Breast epithelium (tissue), 4 donors: ENCODE data around the gene SLC2A3. TPM values are rescaled to one million over a fixed set of nuclear protein-coding genes. Genes with fewer than 3 reads are reported as not detected.
"Not testable (repeated sequence)": the region's sequence is repeated elsewhere in the genome, so short reads cannot be mapped to it uniquely, and the experiment has no call there.

Source experiments
- DNase-seq, 2 donors: peaks; one replicate each; pipeline ENCODE4 v3.0.0-alpha.2; 2019; ENCODE audit warnings: low spot score in 2 of 2
- H3K27ac ChIP-seq, 2 donors: fragments of 200-600 bp; sonication (generic) in 1 of 2; one replicate each; pipeline ENCODE4 v1.5.1; 2016 to 2019; ENCODE audit warnings: mild to moderate bottlenecking in 1 of 2
- H3K27me3 ChIP-seq, 2 donors: fragments of 200-600 bp; sonication (generic) in 1 of 2; one replicate each; pipeline versions ENCODE4 v1.5.1 to v1.6.0; 2017 to 2019; ENCODE audit warnings: control low read depth in 1 of 2, mild to moderate bottlenecking in 1 of 2
- H3K36me3 ChIP-seq: fragments of 200-600 bp; one replicate; pipeline ENCODE4 v1.5.1; 2019
- H3K4me1 ChIP-seq, 2 donors: fragments of 200-600 bp; sonication (generic); one replicate each; pipeline ENCODE4 v1.5.1; 2016 to 2019; ENCODE audit warnings: control low read depth in 1 of 2
- H3K4me3 ChIP-seq, 3 donors: fragments of 200-600 bp; sonication (generic); 1 replicate in 2 of 3; 2 replicates in 1 of 3; pipeline ENCODE4 v1.5.1; 2016 to 2019; ENCODE audit warnings: mild to moderate bottlenecking in 3 of 3, moderate library complexity in 2 of 3
- H3K9me3 ChIP-seq, 2 donors: fragments of 200-600 bp; sonication (generic) in 1 of 2; one replicate each; pipeline ENCODE4 v1.5.1; 2016 to 2019; ENCODE audit warnings: control low read depth in 1 of 2
- POLR2A ChIP-seq: fragments of 450-650 bp; IDR thresholded peaks from one replicate; pipeline ENCODE4 v1.6.1; 2016; ENCODE audit warnings: antibody characterized with exemption, mild to moderate bottlenecking, moderate library complexity
- POLR2AphosphoS5 ChIP-seq, 3 donors: sonication (generic); formaldehyde crosslinking; IDR thresholded peaks; one replicate each; pipeline ENCODE4 v1.6.1; 2017; ENCODE audit warnings: antibody characterized with exemption in 3 of 3
- intact Hi-C: fragments of 100-400 bp; cut with DNase I; formaldehyde crosslinking; loops from one replicate; pipeline ENCODE4 v1.15.1; 2023; ENCODE audit warnings: low total_unique reads
- total RNA-seq, 3 donors: library from RNA; depleted of rRNA; stranded (reverse); fragments of >200 nt; gene quantifications; one replicate each; pipeline ENCODE4 v1.1.0, GENCODE V29; 2016
- TF ChIP-seq, protein P1 (sequence below), 3 donors: fragments of 450-650 bp; IDR thresholded peaks; one replicate each; pipeline ENCODE4 v1.5.1; 2016 to 2017; ENCODE audit warnings: antibody characterized with exemption in 3 of 3, mild to moderate bottlenecking in 3 of 3, moderate library complexity in 3 of 3

Gene SLC2A3
- 10 to 100 TPM; 28.2 to 47.9 (median 45.8) TPM for total RNA-seq

DNA sequence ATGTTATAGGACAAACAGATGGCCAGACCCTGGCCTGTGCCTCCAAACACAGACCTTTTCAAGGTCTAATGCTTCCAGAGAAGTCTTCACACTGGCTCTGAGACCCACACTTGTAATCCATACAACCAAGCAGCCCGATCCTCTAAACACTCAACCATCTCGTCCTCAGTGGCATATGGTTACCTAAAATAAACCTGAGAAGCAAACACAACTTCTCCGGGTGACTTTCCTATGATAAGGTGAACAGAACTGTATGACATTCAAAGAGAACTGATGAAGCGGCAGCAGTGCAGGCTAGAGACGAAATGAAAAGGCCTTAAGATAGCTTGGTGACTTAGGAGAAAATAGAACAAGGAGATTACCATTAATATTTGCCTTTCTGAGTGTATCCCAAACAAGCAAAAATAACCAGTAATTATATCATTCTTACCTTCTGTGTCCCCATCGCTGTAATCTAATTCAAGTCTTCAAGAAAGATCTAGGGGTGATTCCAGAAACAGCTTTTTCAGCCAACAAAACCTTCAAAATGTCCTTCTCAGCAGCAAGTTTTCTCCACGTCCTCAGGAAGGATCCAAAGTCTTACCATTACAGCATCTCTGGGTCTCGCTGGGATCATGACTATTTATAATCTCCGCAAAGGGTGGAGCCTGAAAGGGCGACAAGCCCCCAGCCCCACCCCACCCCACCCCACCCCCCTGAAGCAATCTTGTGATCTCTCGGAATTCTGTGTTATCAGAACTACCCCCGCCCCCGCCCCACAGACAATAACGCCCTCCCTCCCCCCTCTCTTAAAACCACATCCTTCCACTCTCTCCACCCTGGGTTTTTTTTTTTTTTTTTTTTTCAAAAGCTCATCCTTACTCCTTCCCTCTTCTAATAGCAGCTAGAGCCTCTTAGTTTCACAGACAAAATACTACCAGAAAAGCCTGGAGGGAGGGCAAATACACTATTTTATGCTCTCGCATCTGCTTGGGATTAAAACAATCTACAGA lies at the start of gene SLC2A3:
SLC2A3 (minus strand) TSS at position 598 of the 992 bp plus-strand sequence; CDS start at position 445, 153 bp downstream.
- DNase-seq, result peak in 1 of 2 donors; percentile 23
- peak within 1 kb of the TSS; percentile 69 to 88 for H3K27ac ChIP-seq
- no peaks in the 10 kb centered on the region for H3K4me1 ChIP-seq
- TF ChIP-seq POLR2AphosphoS5 (IDR thresholded peaks at IDR 0.05) (peak; percentile 27 to 93 (median 88)), POLR2A (peak; percentile 83)
- TF ChIP-seq, protein P1, sequence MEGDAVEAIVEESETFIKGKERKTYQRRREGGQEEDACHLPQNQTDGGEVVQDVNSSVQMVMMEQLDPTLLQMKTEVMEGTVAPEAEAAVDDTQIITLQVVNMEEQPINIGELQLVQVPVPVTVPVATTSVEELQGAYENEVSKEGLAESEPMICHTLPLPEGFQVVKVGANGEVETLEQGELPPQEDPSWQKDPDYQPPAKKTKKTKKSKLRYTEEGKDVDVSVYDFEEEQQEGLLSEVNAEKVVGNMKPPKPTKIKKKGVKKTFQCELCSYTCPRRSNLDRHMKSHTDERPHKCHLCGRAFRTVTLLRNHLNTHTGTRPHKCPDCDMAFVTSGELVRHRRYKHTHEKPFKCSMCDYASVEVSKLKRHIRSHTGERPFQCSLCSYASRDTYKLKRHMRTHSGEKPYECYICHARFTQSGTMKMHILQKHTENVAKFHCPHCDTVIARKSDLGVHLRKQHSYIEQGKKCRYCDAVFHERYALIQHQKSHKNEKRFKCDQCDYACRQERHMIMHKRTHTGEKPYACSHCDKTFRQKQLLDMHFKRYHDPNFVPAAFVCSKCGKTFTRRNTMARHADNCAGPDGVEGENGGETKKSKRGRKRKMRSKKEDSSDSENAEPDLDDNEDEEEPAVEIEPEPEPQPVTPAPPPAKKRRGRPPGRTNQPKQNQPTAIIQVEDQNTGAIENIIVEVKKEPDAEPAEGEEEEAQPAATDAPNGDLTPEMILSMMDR (IDR thresholded peaks at IDR 0.05), result no peak
- intact Hi-C loops, result loop anchor here (10.0 kb wide), 1 partner anchor 59 kb away; no protein-coding TSS in a partner anchor
- H3K4me3 ChIP-seq, result peak within 1 kb of the TSS; percentile 54 to 77 (median 65)
- H3K9me3 ChIP-seq, result no peaks in the 10 kb centered on the region
- no peaks in the 10 kb centered on the region for H3K36me3 ChIP-seq
- H3K27me3 ChIP-seq, result no peaks in the 10 kb centered on the region

DNA sequence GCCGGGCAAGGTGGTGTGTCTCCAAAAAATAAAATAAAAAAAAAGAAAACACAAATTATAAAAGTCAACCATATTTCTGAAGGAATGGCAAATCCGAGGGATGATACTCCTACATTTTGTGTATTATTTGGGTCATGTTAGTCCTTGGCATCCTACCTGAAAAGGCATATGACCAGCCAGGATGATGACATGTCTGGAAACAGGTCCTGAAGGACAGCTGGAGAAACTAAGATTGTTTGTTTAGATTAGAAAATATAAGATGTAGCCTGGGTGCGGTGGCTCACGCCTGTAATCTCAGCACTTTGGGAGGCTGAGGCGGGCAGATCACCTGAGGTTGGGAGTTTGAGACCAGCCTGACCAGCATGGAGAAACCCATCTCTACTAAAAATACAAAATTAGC lies 48.9 kb upstream of the SLC2A3 start:
- TF ChIP-seq, protein P1 (IDR thresholded peaks at IDR 0.05), result no peak
- no peak for TF ChIP-seq POLR2A
- TF ChIP-seq POLR2AphosphoS5 (IDR thresholded peaks at IDR 0.05), result no peak
- Histone ChIP-seq H3K4me3 (no peak overlapping the region), H3K27me3 (no peaks in the 10 kb centered on the region), H3K9me3 (no peaks in the 10 kb centered on the region), H3K4me1 (no peaks in the 10 kb centered on the region), H3K36me3 (no peaks in the 10 kb centered on the region), H3K27ac (no peak overlapping the region)
- intact Hi-C loops, result no loop called here
- DNase-seq, result no peak

GRCh38 chr12:7983460-7983859 lies 47.5 kb upstream of the SLC2A3 start:
- H3K27ac ChIP-seq, H3K9me3 ChIP-seq, intact Hi-C loops, DNase-seq, H3K4me1 ChIP-seq, H3K27me3 ChIP-seq, H3K4me3 ChIP-seq, H3K36me3 ChIP-seq: not testable (repeated sequence)

- H3K4me3 ChIP-seq, intact Hi-C loops, H3K36me3 ChIP-seq, DNase-seq, H3K4me1 ChIP-seq, H3K9me3 ChIP-seq, H3K27me3 ChIP-seq, H3K27ac ChIP-seq: not testable (repeated sequence)
Observed at GRCh38 chr12:7983019-7983418, 47.0 kb upstream of the SLC2A3 start.

GRCh38 chr12:7982332-7982735 lies 46.3 kb upstream of the SLC2A3 start:
- H3K4me1 ChIP-seq, H3K9me3 ChIP-seq, intact Hi-C loops, H3K27me3 ChIP-seq, H3K36me3 ChIP-seq, H3K4me3 ChIP-seq, H3K27ac ChIP-seq, DNase-seq: not testable (repeated sequence)

- Histone ChIP-seq H3K27me3 (no peaks in the 10 kb centered on the region), H3K36me3 (no peaks in the 10 kb centered on the region), H3K9me3 (no peaks in the 10 kb centered on the region), H3K4me1 (no peaks in the 10 kb centered on the region), H3K27ac (no peak overlapping the region), H3K4me3 (no peak overlapping the region)
- TF ChIP-seq, protein P1 (IDR thresholded peaks at IDR 0.05), result no peak
- TF ChIP-seq POLR2A (no peak), POLR2AphosphoS5 (IDR thresholded peaks at IDR 0.05) (no peak)
- DNase-seq, result no peak
- intact Hi-C loops, result no loop called here
Observed at GRCh38 chr12:7981446-7981845, 45.5 kb upstream of the SLC2A3 start.

DNA sequence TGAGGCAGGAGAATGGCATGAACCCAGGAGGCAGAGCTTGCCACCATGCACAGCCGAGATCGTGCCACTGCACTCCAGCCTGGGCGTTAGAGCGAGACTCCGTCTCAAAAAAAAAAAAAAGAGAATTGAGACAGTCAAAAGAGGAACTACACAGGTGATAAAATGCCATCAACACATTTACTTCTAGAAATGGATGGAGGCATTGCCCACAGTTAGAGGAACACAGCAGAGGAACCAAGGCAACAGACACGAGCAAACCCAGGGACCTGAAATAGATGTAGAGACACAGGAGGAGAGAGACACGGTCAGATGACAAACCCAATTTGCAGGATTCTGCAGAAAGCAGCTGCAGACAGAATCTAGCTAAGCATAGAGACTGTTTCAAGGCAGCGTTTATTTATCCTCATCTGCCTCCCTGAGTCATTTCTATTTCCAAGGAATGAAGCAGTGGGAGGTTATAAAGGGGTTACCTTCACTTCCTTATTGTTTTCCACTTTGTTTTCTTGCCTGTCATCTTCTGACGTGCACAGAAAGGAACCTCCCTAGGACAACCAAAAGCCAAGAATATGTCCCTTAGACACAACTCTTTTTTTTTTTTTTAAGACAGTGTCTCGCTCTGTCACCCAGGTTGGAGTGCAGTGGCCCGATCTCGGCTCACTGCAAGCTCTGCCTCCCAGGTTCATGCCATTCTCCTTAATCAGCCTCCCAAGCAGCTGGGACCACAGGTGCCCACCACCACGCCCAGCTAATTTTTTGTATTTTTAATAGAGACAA lies 41.6 kb upstream of the SLC2A3 start:
- not testable (repeated sequence) for H3K27ac ChIP-seq

More for the DNA sequence above, 41.6 kb upstream of the SLC2A3 start:
- DNase-seq, H3K4me1 ChIP-seq, H3K9me3 ChIP-seq, H3K36me3 ChIP-seq, H3K4me3 ChIP-seq, H3K27me3 ChIP-seq: not testable (repeated sequence)
- intact Hi-C loops, result loop anchor here (5.0 kb wide), 1 partner anchor 930 kb away; no protein-coding TSS in a partner anchor
